DMS53 treated with DMSO at 0.1 percent for 48 hours (cell line): ENCODE results near the gene MICAL2.

ENCODE experiments used
- DNase-seq: peaks from one replicate; lab custom pipeline; 2025; ENCODE audit not compliant: unreplicated experiment; lab: John Stamatoyannopoulos, UW

Gene MICAL2

GRCh38 chr11:12294613-12295012, 184.2 kb downstream of the MICAL2 start:
- DNase-seq, result no peak

DNA sequence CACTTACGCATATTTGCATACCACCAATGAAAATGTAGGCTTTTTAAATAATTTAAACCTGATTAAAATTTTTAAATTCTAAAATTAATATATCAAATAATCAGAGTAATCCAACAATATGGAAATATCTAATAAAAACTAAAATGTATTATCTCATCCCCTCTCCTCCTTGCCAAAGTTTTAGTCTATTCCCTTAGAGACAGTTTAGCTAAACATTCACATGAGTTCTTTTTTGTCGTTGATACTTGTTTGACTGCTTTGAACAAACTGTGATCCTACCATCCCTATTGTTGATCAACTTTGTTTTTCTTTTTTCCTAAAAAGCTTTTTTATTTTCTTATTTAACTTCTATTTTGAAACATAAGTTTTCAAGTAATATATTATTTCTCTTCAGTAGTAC, 185.6 kb downstream of the MICAL2 start:
- DNase-seq, result no peak

GRCh38 chr11:12298610-12299009, 188.2 kb downstream of the MICAL2 start:
- DNase-seq, result no peak

GRCh38 chr11:12301379-12301778, 191.0 kb downstream of the MICAL2 start:
- no peak for DNase-seq

GRCh38 chr11:12303421-12304149, 193.2 kb downstream of the MICAL2 start:
- DNase-seq, result no peak

DNA sequence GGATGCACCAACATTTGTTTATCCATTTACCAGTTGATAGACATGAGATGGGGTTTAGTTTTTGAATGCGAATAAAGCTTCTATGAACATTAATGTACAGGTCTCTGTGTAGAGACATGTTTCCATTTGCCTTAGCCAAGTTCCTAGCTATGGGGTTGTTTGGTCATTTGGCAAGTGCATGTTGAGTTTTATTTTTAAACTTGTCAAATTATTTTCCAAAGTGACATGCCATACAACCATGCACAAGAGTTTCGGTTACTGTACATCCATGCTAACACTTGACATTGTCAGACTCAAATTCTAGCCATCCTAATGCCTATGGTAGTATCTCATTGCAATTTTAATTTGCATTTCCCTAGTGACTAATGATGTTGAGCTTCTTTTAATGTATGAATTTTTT, 196.4 kb downstream of the MICAL2 start:
- no peak for DNase-seq

- no peak for DNase-seq
These were observed 201.7 kb downstream of the MICAL2 start for GRCh38 chr11:12312132-12312531.
